IMR-90 (cell line): ENCODE data around the gene CSGALNACT2. TPM values are rescaled to one million over a fixed set of nuclear protein-coding genes. Genes with fewer than 3 reads are reported as not detected.

Experiments used
- ATAC-seq: fragments of 200-7000 bp; cut with Tn5 transposase; 2 replicates; pipeline ENCODE4 v1.9.1; 2020; ENCODE audit warnings: low read depth, mild to moderate bottlenecking, moderate library complexity
- BruUV-seq: library from RNA; stranded (reverse); fragments of 400-500 nt; replicated peaks from 2 replicates; lab custom pipeline; 2021; lab: Mats Ljungman, UMichigan
- CTCF ChIA-PET: fragments of 300-600 bp; formaldehyde crosslinking; extraction: SDS; loops from one replicate; lab custom pipeline; 2021; ENCODE audit warnings: antibody characterized with exemption; lab: Yijun Ruan, JAX
- POLR2A ChIA-PET: fragments of 300-600 bp; sonication (Branson Sonifier 250); formaldehyde crosslinking; loops from one replicate; lab custom pipeline; 2022; ENCODE audit warnings: antibody characterized with exemption; ENCODE audit not compliant: unreplicated experiment; lab: Charles Lee
- DNase-seq: peaks from one replicate; pipeline ENCODE4 v3.0.0; 2013
- H2AFZ ChIP-seq: replicated peaks from 2 replicates; pipeline ENCODE3; 2013; ENCODE audit warnings: low read length, mild to moderate bottlenecking; ENCODE audit not compliant: poor library complexity
- H2AK5ac ChIP-seq: 2 replicates; pipeline ENCODE4 v1.6.1; 2013; ENCODE audit warnings: low read depth, low read length, inconsistent platforms
- H2AK9ac ChIP-seq: replicated peaks from 2 replicates; pipeline ENCODE3; 2013; ENCODE audit warnings: mild to moderate bottlenecking, low read depth, low read length, moderate library complexity; ENCODE audit not compliant: poor library complexity
- H2BK120ac ChIP-seq: 2 replicates; pipeline ENCODE4 v1.6.1; 2013; ENCODE audit warnings: low read depth, low read length, inconsistent platforms
- H2BK15ac ChIP-seq: 3 replicates; pipeline ENCODE4 v1.6.1; 2013; ENCODE audit warnings: low read depth, low read length, inconsistent platforms
- H2BK20ac ChIP-seq: 2 replicates; pipeline ENCODE4 v1.6.1; 2013; ENCODE audit warnings: low read depth, mild to moderate bottlenecking, inconsistent platforms, low read length, moderate library complexity
- H2BK5ac ChIP-seq: 2 replicates; pipeline ENCODE4 v1.6.1; 2013; ENCODE audit warnings: mild to moderate bottlenecking, low read depth, low read length, inconsistent platforms; ENCODE audit not compliant: poor library complexity, severe bottlenecking
- H3K14ac ChIP-seq: replicated peaks from 2 replicates; pipeline ENCODE4 v1.6.1; 2013; ENCODE audit warnings: low read depth, low read length, inconsistent platforms
- H3K18ac ChIP-seq: 2 replicates; pipeline ENCODE4 v1.6.1; 2013; ENCODE audit warnings: low read depth, low read length, control low read depth
- H3K23ac ChIP-seq: 2 replicates; pipeline ENCODE4 v1.6.1; 2013; ENCODE audit warnings: low read depth, low read length, inconsistent platforms
- H3K27ac ChIP-seq: 2 replicates; pipeline ENCODE4 v1.5.1; 2013; ENCODE audit warnings: mild to moderate bottlenecking, control low read depth, low read length; ENCODE audit not compliant: insufficient read depth
- H3K27me3 ChIP-seq: 2 replicates; pipeline ENCODE4 v1.6.1; 2013; ENCODE audit warnings: low read length; ENCODE audit not compliant: control insufficient read depth, insufficient read depth
- H3K36me3 ChIP-seq: 2 replicates; pipeline ENCODE4 v1.6.1; 2013; ENCODE audit warnings: low read length, mixed read lengths; ENCODE audit not compliant: control insufficient read depth, insufficient read depth
- H3K4ac ChIP-seq: 2 replicates; pipeline ENCODE4 v1.6.1; 2013; ENCODE audit warnings: low read depth, low read length, inconsistent platforms
- H3K4me1 ChIP-seq: 2 replicates; pipeline ENCODE4 v1.6.1; 2013; ENCODE audit warnings: low read length, mixed read lengths; ENCODE audit not compliant: control insufficient read depth, insufficient read depth
- H3K4me2 ChIP-seq: 2 replicates; pipeline ENCODE4 v1.6.1; 2013; ENCODE audit warnings: low read depth, mild to moderate bottlenecking, control low read depth, low read length, moderate library complexity
- H3K4me3 ChIP-seq: 2 replicates; pipeline ENCODE4 v1.5.1; 2013; ENCODE audit warnings: low read depth, mild to moderate bottlenecking, control low read depth, low read length, moderate library complexity; ENCODE audit not compliant: insufficient read depth
- H3K56ac ChIP-seq: 2 replicates; pipeline ENCODE4 v1.6.1; 2013; ENCODE audit warnings: low read length, inconsistent platforms; ENCODE audit not compliant: insufficient read depth; ENCODE audit errors: extremely low read depth
- H3K79me1 ChIP-seq, 2 experiments: 2 replicates each; pipeline ENCODE4 v1.6.1; 2013; ENCODE audit warnings: low read length in 2 of 2, inconsistent platforms in 1 of 2, low read depth in 1 of 2
- H3K9ac ChIP-seq: 2 replicates; pipeline ENCODE4 v1.6.1; 2013; ENCODE audit warnings: low read depth, low read length, control low read depth
- H3K9me1 ChIP-seq: 2 replicates; pipeline ENCODE4 v1.6.1; 2013; ENCODE audit warnings: low read length, inconsistent platforms; ENCODE audit not compliant: insufficient read depth
- H3K9me3 ChIP-seq: 2 replicates; pipeline ENCODE4 v1.6.1; 2013; ENCODE audit warnings: low read length; ENCODE audit not compliant: control insufficient read depth, insufficient read depth
- H4K20me1 ChIP-seq: 2 replicates; pipeline ENCODE4 v1.6.1; 2013; ENCODE audit warnings: low read length, inconsistent platforms; ENCODE audit not compliant: insufficient read depth
- H4K5ac ChIP-seq: 2 replicates; pipeline ENCODE4 v1.6.1; 2013; ENCODE audit warnings: mild to moderate bottlenecking, low read depth, low read length, control low read depth
- H4K8ac ChIP-seq, 2 experiments: 2 replicates each; pipeline ENCODE4 v1.6.1; 2013; ENCODE audit warnings: low read depth in 2 of 2, low read length in 2 of 2, control low read depth in 1 of 2, inconsistent platforms in 1 of 2
- H4K91ac ChIP-seq: 2 replicates; pipeline ENCODE4 v1.6.1; 2013; ENCODE audit warnings: low read depth, low read length, inconsistent platforms; ENCODE audit not compliant: insufficient read depth
- CEBPB ChIP-seq: IDR thresholded peaks from 2 replicates; pipeline ENCODE4 v1.6.1; 2012; ENCODE audit warnings: low read depth, low read length, improper control_type of control experiment
- MAFK ChIP-seq: IDR thresholded peaks from 2 replicates; pipeline ENCODE4 v1.6.1; 2012; ENCODE audit warnings: low read depth, low read length, improper control_type of control experiment
- MAZ ChIP-seq: IDR thresholded peaks from 2 replicates; pipeline ENCODE4 v1.6.1; 2012; ENCODE audit warnings: low read depth, mild to moderate bottlenecking, low read length, improper control_type of control experiment, moderate library complexity, borderline replicate concordance
- MXI1 ChIP-seq: IDR thresholded peaks from 2 replicates; pipeline ENCODE4 v1.6.1; 2012; ENCODE audit warnings: low read depth, mild to moderate bottlenecking, low read length, moderate library complexity, borderline replicate concordance
- NFE2L2 ChIP-seq: fragments of 150-350 bp; IDR thresholded peaks from 2 replicates; pipeline ENCODE4 v1.6.1; 2016; ENCODE audit warnings: low read depth, mild to moderate bottlenecking, low read length
- POLR2A ChIP-seq: IDR thresholded peaks from 2 replicates; pipeline ENCODE4 v1.6.1; 2012; ENCODE audit warnings: mild to moderate bottlenecking, low read depth, low read length
- RCOR1 ChIP-seq: IDR thresholded peaks from 2 replicates; pipeline ENCODE4 v1.6.1; 2012; ENCODE audit warnings: mild to moderate bottlenecking, low read length, improper control_type of control experiment; ENCODE audit not compliant: insufficient replicate concordance
- SMC3 ChIP-seq: fragments of 150-350 bp; IDR thresholded peaks from 2 replicates; pipeline ENCODE4 v1.6.1; 2016; ENCODE audit warnings: low read depth, mild to moderate bottlenecking, antibody characterized with exemption, low read length, moderate library complexity
- WGBS, 2 experiments: methylation state at CpG; one replicate each; pipeline versions ENCODE4 v1.1.5 to v1.1.7; 2013; ENCODE audit warnings: missing lambda C conversion rate in 2 of 2; ENCODE audit not compliant: insufficient read length in 1 of 2; ENCODE audit errors: extremely low coverage in 2 of 2; 5-methylcytosine and 5-hydroxymethylcytosine counted together
- dilution Hi-C: fragments of 300-500 bp; cut with HindIII; formaldehyde crosslinking; loops from one replicate; pipeline ENCODE4 v1.14.3; 2018; ENCODE audit warnings: low sequenced_read_pairs; ENCODE audit not compliant: unreplicated experiment
- in situ Hi-C: fragments of 300-500 bp; cut with MboI; formaldehyde crosslinking; loops from 3 replicates; pipeline ENCODE4 v1.14.3; 2019; ENCODE audit warnings: low sequenced_read_pairs, inconsistent platforms, mixed read lengths
- intact Hi-C: fragments of 100-400 bp; cut with micrococcal nuclease; formaldehyde crosslinking; loops from 2 replicates; pipeline ENCODE4 v1.10.0; 2022
- polyA plus RNA-seq, 3 experiments: library from polyadenylated mRNA; depleted of rRNA; stranded (reverse); fragments of >200 nt; gene quantifications; 2 replicates each; pipeline ENCODE4 v1.2.3, GENCODE V29; 2012; ENCODE audit warnings: low replicate concordance in 1 of 3
- total RNA-seq: library from RNA; depleted of rRNA; stranded (reverse); fragments of >200 nt; gene quantifications from 2 replicates; pipeline ENCODE4 v1.2.3, GENCODE V29; 2012
- TF ChIP-seq, protein P1 (sequence below): fragments of 150-350 bp; IDR thresholded peaks from 2 replicates; pipeline ENCODE4 v1.6.1; 2016; ENCODE audit warnings: low read depth, mild to moderate bottlenecking, low read length, moderate library complexity, borderline replicate concordance
- TF ChIP-seq, protein P2 (sequence below): conservative IDR thresholded peaks from 2 replicates; pipeline ENCODE4 v1.5.1; 2012; ENCODE audit warnings: mild to moderate bottlenecking, low read depth, low read length, improper control_type of control experiment

The CSGALNACT2 gene
- total and polyA plus RNA-seq, 2 of the 4 experiments (the other 2 are of a cell fraction) = 6.5 to 13.1 TPM

DNA sequence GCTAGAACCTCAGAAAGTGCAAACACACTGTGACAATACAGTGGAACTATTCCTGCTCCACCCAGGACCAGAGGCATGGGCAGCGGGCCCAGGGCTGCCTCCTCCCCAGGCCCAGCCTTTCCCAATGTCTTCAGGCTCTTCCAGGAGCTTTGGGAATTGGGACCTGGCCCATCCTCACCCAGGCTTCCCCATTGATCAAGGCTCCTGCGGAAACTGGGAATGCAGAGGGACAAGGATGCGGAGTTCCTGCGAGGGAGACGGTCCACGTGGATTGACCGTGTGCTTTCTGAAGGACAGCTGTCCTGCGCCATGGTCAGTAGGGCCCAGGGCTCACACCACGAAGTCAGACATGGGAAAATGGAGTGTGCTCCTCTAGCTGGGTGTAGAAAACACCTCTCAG, 56.6 kb downstream of the CSGALNACT2 start:
- no peak overlapping the region for H2BK120ac ChIP-seq
- dilution Hi-C loops (no loop called here), intact Hi-C loops (no loop called here), in situ Hi-C loops (no loop called here)
- no peak overlapping the region for H2BK20ac ChIP-seq
- H3K27ac ChIP-seq = no peak overlapping the region
- H2BK5ac ChIP-seq = no peak overlapping the region
- H3K4me1 ChIP-seq = no peaks in the 10 kb centered on the region
- POLR2A ChIA-PET = no interaction called here
- H4K5ac ChIP-seq = no peak overlapping the region
- H3K23ac ChIP-seq = no peak overlapping the region
- H3K18ac ChIP-seq = no peak overlapping the region
- H3K56ac ChIP-seq = no peak overlapping the region
- no peak overlapping the region for H2BK15ac ChIP-seq
- no TSS peak for BruUV-seq
- no peak overlapping the region for H3K4ac ChIP-seq
- H3K4me3 ChIP-seq = no peak overlapping the region
- H2AK9ac ChIP-seq = peak overlapping the region; percentile 19
- no peak overlapping the region for H4K91ac ChIP-seq
- CTCF ChIA-PET = interaction anchor here (1.7 kb wide), 1 partner anchor 10 kb away, joined by 6 read pairs; no protein-coding TSS in a partner anchor
- peak overlapping the region; percentile 8 for H2AFZ ChIP-seq
- H3K4me2 ChIP-seq = no peak overlapping the region
- DNase-seq (no peak), ATAC-seq (peak; percentile 10; the same call in 1 of the 2 replicates)
- no peaks in the 10 kb centered on the region for H3K79me1 ChIP-seq
- no peaks in the 10 kb centered on the region for H3K9me3 ChIP-seq
- H4K8ac ChIP-seq = no peak overlapping the region
- WGBS, 2 experiments = 81% methylated on average over 4 of the region's 9 CpGs; no CpG with 5 or more reads in 1 of the 2 experiments
- H3K27me3 ChIP-seq = no peaks in the 10 kb centered on the region
- H3K36me3 ChIP-seq = 0 out of 2 replicates have a peak, but pooled peaks cover 2% of the 10 kb centered on the region
- no peak overlapping the region for H3K14ac ChIP-seq
- TF ChIP-seq MAFK = no peak
- TF ChIP-seq CEBPB = no peak
- TF ChIP-seq POLR2A = no peak
- no peak for TF ChIP-seq RCOR1
- TF ChIP-seq MXI1 = no peak
- TF ChIP-seq MAZ = no peak
- no peak for TF ChIP-seq SMC3
- TF ChIP-seq, protein P1, sequence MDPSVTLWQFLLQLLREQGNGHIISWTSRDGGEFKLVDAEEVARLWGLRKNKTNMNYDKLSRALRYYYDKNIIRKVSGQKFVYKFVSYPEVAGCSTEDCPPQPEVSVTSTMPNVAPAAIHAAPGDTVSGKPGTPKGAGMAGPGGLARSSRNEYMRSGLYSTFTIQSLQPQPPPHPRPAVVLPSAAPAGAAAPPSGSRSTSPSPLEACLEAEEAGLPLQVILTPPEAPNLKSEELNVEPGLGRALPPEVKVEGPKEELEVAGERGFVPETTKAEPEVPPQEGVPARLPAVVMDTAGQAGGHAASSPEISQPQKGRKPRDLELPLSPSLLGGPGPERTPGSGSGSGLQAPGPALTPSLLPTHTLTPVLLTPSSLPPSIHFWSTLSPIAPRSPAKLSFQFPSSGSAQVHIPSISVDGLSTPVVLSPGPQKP = no peak
- no peak for TF ChIP-seq NFE2L2
- TF ChIP-seq, protein P2, sequence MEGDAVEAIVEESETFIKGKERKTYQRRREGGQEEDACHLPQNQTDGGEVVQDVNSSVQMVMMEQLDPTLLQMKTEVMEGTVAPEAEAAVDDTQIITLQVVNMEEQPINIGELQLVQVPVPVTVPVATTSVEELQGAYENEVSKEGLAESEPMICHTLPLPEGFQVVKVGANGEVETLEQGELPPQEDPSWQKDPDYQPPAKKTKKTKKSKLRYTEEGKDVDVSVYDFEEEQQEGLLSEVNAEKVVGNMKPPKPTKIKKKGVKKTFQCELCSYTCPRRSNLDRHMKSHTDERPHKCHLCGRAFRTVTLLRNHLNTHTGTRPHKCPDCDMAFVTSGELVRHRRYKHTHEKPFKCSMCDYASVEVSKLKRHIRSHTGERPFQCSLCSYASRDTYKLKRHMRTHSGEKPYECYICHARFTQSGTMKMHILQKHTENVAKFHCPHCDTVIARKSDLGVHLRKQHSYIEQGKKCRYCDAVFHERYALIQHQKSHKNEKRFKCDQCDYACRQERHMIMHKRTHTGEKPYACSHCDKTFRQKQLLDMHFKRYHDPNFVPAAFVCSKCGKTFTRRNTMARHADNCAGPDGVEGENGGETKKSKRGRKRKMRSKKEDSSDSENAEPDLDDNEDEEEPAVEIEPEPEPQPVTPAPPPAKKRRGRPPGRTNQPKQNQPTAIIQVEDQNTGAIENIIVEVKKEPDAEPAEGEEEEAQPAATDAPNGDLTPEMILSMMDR = no peak
- no peak overlapping the region for H3K9ac ChIP-seq
- H4K20me1 ChIP-seq = no peaks in the 10 kb centered on the region
- peaks cover 4% of the 10 kb centered on the region; the same call in 1 of the 2 replicates for H3K9me1 ChIP-seq
- H2AK5ac ChIP-seq = no peak overlapping the region
